Measurements from ENCODE around the gene TGFBR1. TPM values are rescaled to one million over a fixed set of nuclear protein-coding genes. Genes with fewer than 3 reads are reported as not detected.

The TGFBR1 gene
- total RNA-seq, 1 donor: 114 TPM

- TF ChIP-seq CTCF (IDR thresholded peaks at IDR 0.05; ENCODE audit: extremely low read depth, low read depth, low read length): no peak
- Histone ChIP-seq H4K20me1 (ENCODE audit: insufficient read depth, low read length) (peaks cover 50% of the 10 kb centered on the region), H3K4me2 (ENCODE audit: insufficient read depth, low read length) (peak overlapping the region; percentile 80), H3K79me2 (ENCODE audit: insufficient read depth, low read length) (peaks cover 54% of the 10 kb centered on the region), H3K27ac (ENCODE audit: low read depth, low read length) (peak overlapping the region; percentile 94), H3K4me3 (ENCODE audit: insufficient read depth, low read length) (peak overlapping the region; percentile 87), H3K4me1 (ENCODE audit: insufficient read depth, low read length) (peaks cover 36% of the 10 kb centered on the region), H2AFZ (ENCODE audit: low read length) (peak overlapping the region; percentile 66), H3K36me3 (ENCODE audit: insufficient read depth, low read length) (no peaks in the 10 kb centered on the region), H3K9me3 (ENCODE audit: low read depth, low read length) (no peaks in the 10 kb centered on the region), H3K27me3 (ENCODE audit: insufficient read depth, low read length) (no peaks in the 10 kb centered on the region)
- DNase-seq (ENCODE audit: insufficient read length, low spot score, missing footprints): no peak
These were observed 1.1 kb downstream of the TGFBR1 start for GRCh38 chr9:99106044-99106375.

GRCh38 chr9:99107421-99107820 is 2.5 kb downstream of the TGFBR1 start:
- Histone ChIP-seq H3K27me3 (ENCODE audit: insufficient read depth, low read length) (no peaks in the 10 kb centered on the region), H4K20me1 (ENCODE audit: insufficient read depth, low read length) (peaks cover 59% of the 10 kb centered on the region), H3K27ac (ENCODE audit: low read depth, low read length) (peak overlapping the region; percentile 26), H3K4me2 (ENCODE audit: insufficient read depth, low read length) (peak overlapping the region; percentile 80), H3K4me3 (ENCODE audit: insufficient read depth, low read length) (peak overlapping the region; percentile 87), H3K9me3 (ENCODE audit: low read depth, low read length) (no peaks in the 10 kb centered on the region), H3K79me2 (ENCODE audit: insufficient read depth, low read length) (peaks cover 66% of the 10 kb centered on the region), H2AFZ (ENCODE audit: low read length) (no peak overlapping the region), H3K4me1 (ENCODE audit: insufficient read depth, low read length) (peaks cover 36% of the 10 kb centered on the region), H3K36me3 (ENCODE audit: insufficient read depth, low read length) (no peaks in the 10 kb centered on the region)
- DNase-seq (ENCODE audit: insufficient read length, low spot score, missing footprints): peak; percentile 54
- no peak for TF ChIP-seq CTCF (IDR thresholded peaks at IDR 0.05; ENCODE audit: extremely low read depth, low read depth, low read length)

- H3K36me3 ChIP-seq (ENCODE audit: insufficient read depth, low read length): no peaks in the 10 kb centered on the region
- no peak overlapping the region for H2AFZ ChIP-seq (ENCODE audit: low read length)
- H4K20me1 ChIP-seq (ENCODE audit: insufficient read depth, low read length): peaks cover 66% of the 10 kb centered on the region
- DNase-seq (ENCODE audit: insufficient read length, low spot score, missing footprints): no peak
- H3K4me1 ChIP-seq (ENCODE audit: insufficient read depth, low read length): peaks cover 39% of the 10 kb centered on the region
- peak overlapping the region; percentile 26 for H3K27ac ChIP-seq (ENCODE audit: low read depth, low read length)
- no peak for TF ChIP-seq CTCF (IDR thresholded peaks at IDR 0.05; ENCODE audit: extremely low read depth, low read depth, low read length)
- peak overlapping the region; percentile 80 for H3K4me2 ChIP-seq (ENCODE audit: insufficient read depth, low read length)
- no peak overlapping the region for H3K4me3 ChIP-seq (ENCODE audit: insufficient read depth, low read length)
- peaks cover 73% of the 10 kb centered on the region for H3K79me2 ChIP-seq (ENCODE audit: insufficient read depth, low read length)
- H3K27me3 ChIP-seq (ENCODE audit: insufficient read depth, low read length): no peaks in the 10 kb centered on the region
- no peaks in the 10 kb centered on the region for H3K9me3 ChIP-seq (ENCODE audit: low read depth, low read length)
These were observed 3.2 kb downstream of the TGFBR1 start for GRCh38 chr9:99108131-99108530.

- H3K4me1 ChIP-seq (ENCODE audit: insufficient read depth, low read length): peaks cover 33% of the 10 kb centered on the region
- no peaks in the 10 kb centered on the region for H3K9me3 ChIP-seq (ENCODE audit: low read depth, low read length)
- H3K4me2 ChIP-seq (ENCODE audit: insufficient read depth, low read length): no peak overlapping the region
- H3K27ac ChIP-seq (ENCODE audit: low read depth, low read length): no peak overlapping the region
- no peaks in the 10 kb centered on the region for H3K36me3 ChIP-seq (ENCODE audit: insufficient read depth, low read length)
- H3K79me2 ChIP-seq (ENCODE audit: insufficient read depth, low read length): peaks cover 87% of the 10 kb centered on the region
- H3K27me3 ChIP-seq (ENCODE audit: insufficient read depth, low read length): no peaks in the 10 kb centered on the region
- H3K4me3 ChIP-seq (ENCODE audit: insufficient read depth, low read length): no peak overlapping the region
- no peak for TF ChIP-seq CTCF (IDR thresholded peaks at IDR 0.05; ENCODE audit: extremely low read depth, low read depth, low read length)
- peaks cover 80% of the 10 kb centered on the region for H4K20me1 ChIP-seq (ENCODE audit: insufficient read depth, low read length)
- H2AFZ ChIP-seq (ENCODE audit: low read length): no peak overlapping the region
- DNase-seq (ENCODE audit: insufficient read length, low spot score, missing footprints): no peak
These were observed 4.6 kb downstream of the TGFBR1 start for GRCh38 chr9:99109522-99109921.
